Measurements from ENCODE around the gene COL25A1.

The COL25A1 gene

DNA sequence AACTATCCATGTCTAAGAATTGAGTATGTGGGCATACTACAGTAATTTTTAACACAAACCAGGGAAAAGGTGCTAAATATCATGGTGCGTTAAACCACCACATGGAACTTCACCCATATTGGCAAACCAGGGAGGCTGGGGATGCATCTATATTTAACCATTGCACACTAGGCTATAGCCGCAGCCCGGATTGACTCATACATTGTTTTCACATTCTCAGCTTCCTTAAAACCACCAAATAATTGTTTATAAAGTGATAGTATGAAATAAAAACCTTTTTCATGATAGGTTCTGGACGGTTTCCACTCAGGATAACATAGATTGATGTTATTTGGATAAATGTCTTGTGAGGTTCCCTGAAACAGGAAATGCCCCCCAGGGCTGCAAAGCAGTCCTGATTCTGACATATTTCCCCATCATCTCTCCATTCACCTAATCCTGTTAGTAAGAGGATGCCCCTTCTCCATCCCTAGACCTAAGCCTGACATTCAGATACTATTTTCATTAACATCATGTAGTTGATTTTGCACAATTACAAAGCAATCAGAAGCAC lies 7.9 kb downstream of the COL25A1 start:
- no peak for DNase-seq (ENCODE audit: low spot score)
- in situ Hi-C loops (cut with MboI; ENCODE audit: low sequenced_read_pairs, unreplicated experiment), result loop anchor here (25.0 kb wide), 1 partner anchor 457 kb away; no protein-coding TSS in a partner anchor
- TF ChIP-seq, protein P1, sequence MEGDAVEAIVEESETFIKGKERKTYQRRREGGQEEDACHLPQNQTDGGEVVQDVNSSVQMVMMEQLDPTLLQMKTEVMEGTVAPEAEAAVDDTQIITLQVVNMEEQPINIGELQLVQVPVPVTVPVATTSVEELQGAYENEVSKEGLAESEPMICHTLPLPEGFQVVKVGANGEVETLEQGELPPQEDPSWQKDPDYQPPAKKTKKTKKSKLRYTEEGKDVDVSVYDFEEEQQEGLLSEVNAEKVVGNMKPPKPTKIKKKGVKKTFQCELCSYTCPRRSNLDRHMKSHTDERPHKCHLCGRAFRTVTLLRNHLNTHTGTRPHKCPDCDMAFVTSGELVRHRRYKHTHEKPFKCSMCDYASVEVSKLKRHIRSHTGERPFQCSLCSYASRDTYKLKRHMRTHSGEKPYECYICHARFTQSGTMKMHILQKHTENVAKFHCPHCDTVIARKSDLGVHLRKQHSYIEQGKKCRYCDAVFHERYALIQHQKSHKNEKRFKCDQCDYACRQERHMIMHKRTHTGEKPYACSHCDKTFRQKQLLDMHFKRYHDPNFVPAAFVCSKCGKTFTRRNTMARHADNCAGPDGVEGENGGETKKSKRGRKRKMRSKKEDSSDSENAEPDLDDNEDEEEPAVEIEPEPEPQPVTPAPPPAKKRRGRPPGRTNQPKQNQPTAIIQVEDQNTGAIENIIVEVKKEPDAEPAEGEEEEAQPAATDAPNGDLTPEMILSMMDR (IDR thresholded peaks at IDR 0.05; ENCODE audit: borderline replicate concordance, control extremely low read depth, extremely low read depth, insufficient read depth, missing control alignments), result no peak

DNA sequence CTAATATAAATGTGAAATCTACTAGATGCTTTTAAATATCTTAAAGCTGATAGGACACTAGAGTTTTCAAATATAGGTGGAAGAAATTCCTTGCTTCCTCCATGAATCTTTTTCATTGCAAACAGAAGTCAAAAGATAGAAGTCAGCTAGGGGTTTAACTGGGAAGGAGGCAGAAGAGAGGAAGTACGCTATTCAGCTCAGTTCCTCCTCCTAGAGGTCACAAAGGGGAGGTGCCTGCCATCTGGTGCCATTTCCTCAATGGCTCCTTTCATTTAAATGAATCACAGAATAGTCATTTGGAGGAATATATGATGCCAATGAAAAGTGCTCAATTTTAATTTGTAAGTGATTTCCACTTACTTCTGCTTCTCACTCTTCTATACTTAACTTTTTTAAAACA lies 8.5 kb downstream of the COL25A1 start:
- TF ChIP-seq, protein P1 (IDR thresholded peaks at IDR 0.05; ENCODE audit: borderline replicate concordance, control extremely low read depth, extremely low read depth, insufficient read depth, missing control alignments), result peak; percentile 25
- DNase-seq (ENCODE audit: low spot score), result no peak
- in situ Hi-C loops (cut with MboI; ENCODE audit: low sequenced_read_pairs, unreplicated experiment), result loop anchor here (25.0 kb wide), 1 partner anchor 457 kb away; no protein-coding TSS in a partner anchor

DNA sequence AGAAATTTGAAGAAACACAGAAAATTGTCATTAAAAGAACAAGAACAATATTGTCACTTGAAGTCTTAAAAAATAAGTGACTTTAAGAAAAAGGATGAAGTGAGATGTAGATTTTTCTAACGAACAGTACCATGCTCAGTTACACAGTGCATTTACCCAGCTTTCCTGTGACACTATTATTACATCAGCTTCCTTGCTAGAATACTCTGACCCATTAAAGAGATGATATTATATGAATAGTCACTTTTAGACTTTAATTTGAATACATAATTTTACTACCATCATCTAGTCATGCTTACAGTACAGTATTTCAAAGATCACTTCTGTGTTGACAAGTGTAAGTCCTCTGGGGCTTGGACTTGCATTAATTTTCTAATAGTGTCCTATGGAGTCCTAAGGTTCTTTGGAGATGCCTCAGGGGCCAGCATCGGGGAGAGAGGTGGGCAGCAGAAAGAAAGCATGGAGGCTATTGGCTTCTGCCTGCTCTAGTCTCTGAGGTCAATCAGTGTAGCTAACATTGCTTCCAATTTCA lies 10.7 kb downstream of the COL25A1 start:
- TF ChIP-seq, protein P1 (IDR thresholded peaks at IDR 0.05; ENCODE audit: borderline replicate concordance, control extremely low read depth, extremely low read depth, insufficient read depth, missing control alignments), result no peak
- in situ Hi-C loops (cut with MboI; ENCODE audit: low sequenced_read_pairs, unreplicated experiment), result loop anchor here (25.0 kb wide), 1 partner anchor 454 kb away; no protein-coding TSS in a partner anchor
- no peak for DNase-seq (ENCODE audit: low spot score)

DNA sequence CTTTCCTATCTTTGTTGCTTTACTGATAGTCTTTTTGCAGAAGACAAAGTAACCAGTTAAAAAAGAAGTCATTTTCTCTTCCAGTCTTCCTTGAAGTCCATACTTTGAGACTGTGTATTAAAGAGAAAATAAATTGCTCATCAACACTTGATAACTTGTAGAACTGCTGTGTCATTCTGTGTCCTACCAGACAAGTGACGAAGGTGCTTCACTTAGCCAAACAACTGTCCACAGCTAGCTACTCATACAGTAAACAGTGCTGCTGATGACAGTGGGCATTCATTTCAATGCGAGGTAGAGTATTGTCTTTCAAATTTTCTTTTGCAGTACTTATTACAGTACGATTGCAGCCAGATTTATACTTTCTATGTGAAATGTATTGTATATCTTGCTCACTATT lies 11.5 kb downstream of the COL25A1 start:
- DNase-seq (ENCODE audit: low spot score), result no peak
- in situ Hi-C loops (cut with MboI; ENCODE audit: low sequenced_read_pairs, unreplicated experiment), result loop anchor here (25.0 kb wide), 1 partner anchor 454 kb away; no protein-coding TSS in a partner anchor

DNA sequence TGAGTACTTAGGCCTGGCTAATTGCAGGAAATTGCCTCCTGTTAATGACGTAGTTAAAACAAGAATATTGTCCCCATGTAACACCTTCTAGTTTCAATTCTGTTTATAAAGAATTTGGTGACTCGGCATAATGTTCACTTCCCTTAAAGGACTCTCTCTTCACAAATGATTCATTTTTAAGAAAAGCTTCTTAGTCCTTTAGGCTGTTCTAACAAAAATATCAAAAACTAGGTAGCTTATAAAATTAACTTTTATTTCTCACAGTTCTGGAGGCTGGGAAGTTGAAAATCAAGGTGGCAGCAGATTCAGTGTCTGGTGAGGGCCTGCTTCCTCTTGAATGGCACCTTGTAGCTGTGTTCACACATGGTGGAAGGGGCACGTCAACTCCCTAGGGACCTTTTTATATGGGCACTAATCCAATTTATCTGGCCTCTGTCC lies 23.8 kb downstream of the COL25A1 start:
- peak; percentile 24 for DNase-seq (ENCODE audit: low spot score)
- in situ Hi-C loops (cut with MboI; ENCODE audit: low sequenced_read_pairs, unreplicated experiment), result loop anchor here (25.0 kb wide), 1 partner anchor 441 kb away; no protein-coding TSS in a partner anchor
- TF ChIP-seq, protein P1 (IDR thresholded peaks at IDR 0.05; ENCODE audit: borderline replicate concordance, control extremely low read depth, extremely low read depth, insufficient read depth, missing control alignments), result no peak

More for the DNA sequence above, 11.5 kb downstream of the COL25A1 start:
- TF ChIP-seq, protein P1 (IDR thresholded peaks at IDR 0.05; ENCODE audit: borderline replicate concordance, control extremely low read depth, extremely low read depth, insufficient read depth, missing control alignments), result no peak

DNA sequence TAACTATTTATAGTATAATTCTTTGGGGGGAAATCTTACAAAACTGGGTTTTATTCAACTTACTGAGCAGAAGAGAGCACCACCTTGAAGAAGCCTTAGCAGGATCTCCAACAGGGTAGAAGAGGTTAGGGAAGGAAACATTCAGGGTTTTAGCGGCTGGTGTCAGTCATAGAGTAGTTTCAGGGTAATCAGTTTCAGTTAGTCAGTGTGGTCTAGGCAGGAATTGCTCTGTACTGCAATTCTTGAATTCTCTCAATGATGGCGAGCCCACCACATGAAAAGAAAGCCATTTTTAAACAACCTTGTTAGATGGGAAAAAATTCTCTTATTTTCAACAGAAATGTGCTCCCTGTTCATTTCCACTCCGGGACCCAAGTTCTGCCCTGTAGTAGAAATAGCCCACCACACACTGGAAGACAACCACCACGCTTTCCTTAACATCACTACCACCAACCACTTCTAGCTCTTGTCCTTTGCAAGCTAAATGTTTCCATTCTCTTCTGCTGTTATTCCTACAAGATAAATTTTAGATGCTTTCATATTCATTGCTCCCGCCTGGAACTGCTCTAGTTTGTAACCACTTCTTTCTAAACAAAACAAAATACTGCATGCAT lies 25.9 kb downstream of the COL25A1 start:
- in situ Hi-C loops (cut with MboI; ENCODE audit: low sequenced_read_pairs, unreplicated experiment), result loop anchor here (25.0 kb wide), 1 partner anchor 439 kb away; no protein-coding TSS in a partner anchor
- no peak for DNase-seq (ENCODE audit: low spot score)

More for the DNA sequence above, 25.9 kb downstream of the COL25A1 start:
- TF ChIP-seq, protein P1 (IDR thresholded peaks at IDR 0.05; ENCODE audit: borderline replicate concordance, control extremely low read depth, extremely low read depth, insufficient read depth, missing control alignments), result no peak

All from GM13976 (cell line).